Activated CD4-positive, alpha-beta T cell treated with anti-CD3 and anti-CD28 coated beads for 36 hours (primary cell): ENCODE results near the gene VWA5B1. TPM values are rescaled to one million over a fixed set of nuclear protein-coding genes. Genes with fewer than 3 reads are reported as not detected.
A peak's percentile ranks its signal among the peaks of the same experiment; 100 is the strongest.

Experiments used
- ATAC-seq: fragments of 200-7000 bp; cut with Tn5 transposase; one replicate; pipeline ENCODE4 v1.10.0; 2021; ENCODE audit warnings: mild to moderate bottlenecking, moderate library complexity
- CTCF ChIA-PET: fragments of 350-600 bp; sonication (Branson Sonifier 250); formaldehyde crosslinking; loops from one replicate; lab custom pipeline; 2021; ENCODE audit warnings: antibody characterized with exemption; lab: Charles Lee
- POLR2A ChIA-PET: fragments of 350-600 bp; sonication (Branson Sonifier 250); formaldehyde crosslinking; loops from one replicate; lab custom pipeline; 2021; ENCODE audit warnings: antibody characterized with exemption, inconsistent platforms; lab: Charles Lee
- DNase-seq: peaks from one replicate; pipeline ENCODE4 v3.0.0-alpha.2; 2020
- H3K27ac Mint-ChIP-seq: one replicate; pipeline ENCODE4 v1.8.0; 2021; ENCODE audit warnings: mixed read lengths
- H3K27me3 Mint-ChIP-seq: one replicate; pipeline ENCODE4 v1.8.0; 2021; ENCODE audit warnings: mixed read lengths
- H3K36me3 Mint-ChIP-seq: one replicate; pipeline ENCODE4 v1.8.0; 2021; ENCODE audit warnings: low read depth, mixed read lengths
- H3K4me1 Mint-ChIP-seq: one replicate; pipeline ENCODE4 v1.8.0; 2021; ENCODE audit warnings: mixed read lengths
- H3K4me3 Mint-ChIP-seq: one replicate; pipeline ENCODE4 v1.8.0; 2021; ENCODE audit warnings: mild to moderate bottlenecking, moderate library complexity, mixed read lengths
- H3K9me3 Mint-ChIP-seq: one replicate; pipeline ENCODE4 v1.8.0; 2021; ENCODE audit warnings: low read depth, mixed read lengths
- intact Hi-C, 2 experiments: fragments of 100-400 bp; cut with DNase I in 1 of 2; cut with micrococcal nuclease in 1 of 2; formaldehyde crosslinking; loops; one replicate each; pipeline versions ENCODE4 v1.14.2 to v1.15.1; 2022 to 2024; cut with DNase I, micrococcal nuclease
- total RNA-seq, 2 experiments: library from RNA; stranded (reverse); gene quantifications; one replicate each; pipeline ENCODE4 v1.2.3, GENCODE V29; 2021

Gene VWA5B1
- total RNA-seq, 2 experiments from 2014 or later: not detected

DNA sequence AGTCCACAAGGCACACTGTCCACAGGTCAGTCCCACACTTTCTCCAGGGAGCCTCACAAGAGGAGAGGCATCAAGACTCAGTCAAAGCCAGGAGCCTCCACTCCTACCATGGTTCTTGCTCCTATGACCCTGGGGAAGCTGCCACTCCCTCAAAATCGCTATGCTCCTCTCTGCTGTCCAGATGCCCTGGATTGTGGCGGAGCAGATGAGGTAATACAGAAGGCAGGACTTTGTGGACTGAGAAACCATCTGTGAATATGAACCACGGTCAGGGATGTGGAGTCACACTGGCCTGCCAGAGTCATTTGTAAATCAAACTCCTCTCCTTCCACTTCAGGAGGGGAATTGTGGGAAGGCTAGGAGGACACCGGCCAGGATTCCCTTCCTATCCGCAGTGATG is 20.6 kb downstream of the VWA5B1 start:
- Mint-ChIP-seq H3K27ac (no peak overlapping the region), H3K4me3 (no peak overlapping the region), H3K27me3 (peaks cover 5% of the 10 kb centered on the region), H3K9me3 (no peaks in the 10 kb centered on the region), H3K36me3 (no peaks in the 10 kb centered on the region), H3K4me1 (no peaks in the 10 kb centered on the region)
- ATAC-seq: no peak
- ChIA-PET POLR2A (no interaction called here), CTCF (interaction anchor here (0.6 kb wide), 1 partner anchor 10 kb away, joined by 3 read pairs; no protein-coding TSS in a partner anchor)
- no peak for DNase-seq
- intact Hi-C loops: no loop called here

DNA sequence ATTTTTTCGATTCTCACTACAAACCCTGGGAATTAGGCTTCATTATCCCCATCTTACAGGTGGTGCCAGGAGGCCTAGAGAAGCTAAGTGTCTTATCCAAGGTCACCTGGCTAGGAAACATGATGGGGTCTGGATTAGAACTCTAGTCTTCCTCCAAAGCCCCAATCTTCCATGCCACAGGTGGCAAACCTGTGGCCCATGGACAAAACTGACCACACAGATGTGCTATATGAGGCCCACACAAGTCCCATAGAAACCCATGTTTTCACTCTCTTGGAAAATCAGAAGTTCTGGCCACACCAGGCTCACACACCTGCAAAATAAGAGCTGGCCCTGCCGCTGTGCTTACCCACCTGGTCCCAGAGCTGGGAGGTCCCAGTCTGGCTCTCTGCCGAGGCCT is 21.6 kb downstream of the VWA5B1 start:
- ChIA-PET CTCF (no interaction called here), POLR2A (no interaction called here)
- ATAC-seq: no peak
- Mint-ChIP-seq H3K4me3 (no peak overlapping the region), H3K4me1 (no peaks in the 10 kb centered on the region), H3K27me3 (peaks cover 5% of the 10 kb centered on the region), H3K9me3 (no peaks in the 10 kb centered on the region), H3K36me3 (no peaks in the 10 kb centered on the region), H3K27ac (no peak overlapping the region)
- intact Hi-C loops: no loop called here
- DNase-seq: no peak

DNA sequence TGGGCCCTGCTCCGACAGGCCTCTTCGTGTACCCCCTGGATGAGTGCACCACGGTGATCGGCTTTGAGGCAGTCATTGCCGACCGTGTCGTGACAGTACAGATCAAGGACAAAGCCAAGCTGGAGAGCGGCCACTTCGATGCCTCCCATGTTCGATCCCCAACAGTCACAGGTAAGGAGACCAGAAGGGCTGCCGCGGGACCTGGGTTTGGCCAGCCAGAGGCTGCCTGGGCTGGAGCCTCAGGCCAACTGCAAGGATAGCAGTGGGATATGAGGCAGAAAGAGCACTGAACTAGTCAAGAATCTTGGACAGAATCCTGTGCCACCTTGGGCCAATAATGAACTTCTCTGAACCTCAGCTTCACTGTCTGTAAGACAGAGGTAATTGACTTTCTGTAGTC is 22.1 kb downstream of the VWA5B1 start:
- CTCF ChIA-PET: no interaction called here
- intact Hi-C loops: no loop called here
- H3K36me3 Mint-ChIP-seq: no peaks in the 10 kb centered on the region
- peaks cover 5% of the 10 kb centered on the region for H3K27me3 Mint-ChIP-seq
- H3K27ac Mint-ChIP-seq: no peak overlapping the region
- no peaks in the 10 kb centered on the region for H3K4me1 Mint-ChIP-seq
- no peak for ATAC-seq
- DNase-seq: no peak
- POLR2A ChIA-PET: no interaction called here
- H3K4me3 Mint-ChIP-seq: no peak overlapping the region
- H3K9me3 Mint-ChIP-seq: no peaks in the 10 kb centered on the region

DNA sequence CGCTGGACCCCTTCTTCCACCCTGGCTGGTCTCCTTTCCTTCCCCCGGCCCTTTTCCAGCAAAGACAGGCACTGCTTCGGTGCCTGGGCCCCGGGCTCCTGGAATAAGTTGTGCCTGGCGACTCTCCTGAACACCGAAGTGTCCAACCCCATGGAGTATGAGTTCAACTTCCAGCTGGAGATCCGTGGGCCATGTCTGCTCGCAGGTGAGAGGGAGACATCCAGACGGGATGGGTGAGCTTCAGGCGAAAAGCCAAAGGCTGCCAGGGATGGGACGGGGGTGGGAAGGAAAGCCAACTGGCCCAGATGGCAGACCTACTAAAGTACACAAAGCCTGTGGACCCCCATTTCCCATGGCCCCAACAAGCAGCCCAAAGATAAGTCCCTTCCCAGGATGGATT is 26.8 kb downstream of the VWA5B1 start:
- DNase-seq (no peak), ATAC-seq (no peak)
- no peak overlapping the region for H3K27ac Mint-ChIP-seq
- ChIA-PET CTCF (no interaction called here), POLR2A (no interaction called here)
- H3K9me3 Mint-ChIP-seq: no peaks in the 10 kb centered on the region
- no peaks in the 10 kb centered on the region for H3K36me3 Mint-ChIP-seq
- H3K27me3 Mint-ChIP-seq: peaks cover 9% of the 10 kb centered on the region
- H3K4me1 Mint-ChIP-seq: peaks cover 19% of the 10 kb centered on the region
- intact Hi-C loops: no loop called here
- no peak overlapping the region for H3K4me3 Mint-ChIP-seq

DNA sequence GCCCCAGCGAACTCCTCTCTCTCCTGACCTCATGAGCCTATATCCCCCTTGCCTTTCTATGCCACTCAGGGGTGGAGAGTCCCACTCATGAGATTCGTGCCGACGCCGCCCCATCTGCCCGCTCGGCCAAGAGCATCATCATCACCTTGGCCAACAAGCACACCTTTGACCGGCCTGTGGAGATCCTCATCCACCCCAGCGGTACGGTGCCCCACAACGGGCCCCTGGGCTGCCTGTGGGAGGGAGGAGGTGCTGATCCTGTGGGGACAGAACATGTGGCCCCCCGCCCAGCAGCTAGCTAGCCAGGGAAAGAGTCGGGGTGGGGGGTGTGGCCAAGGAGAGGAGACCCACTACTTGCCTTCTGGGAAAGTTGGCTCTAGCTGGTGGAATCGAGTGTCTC is 27.8 kb downstream of the VWA5B1 start:
- peaks cover 8% of the 10 kb centered on the region for H3K27me3 Mint-ChIP-seq
- no peak overlapping the region for H3K27ac Mint-ChIP-seq
- peaks cover 30% of the 10 kb centered on the region for H3K4me1 Mint-ChIP-seq
- H3K9me3 Mint-ChIP-seq: no peaks in the 10 kb centered on the region
- ChIA-PET POLR2A (no interaction called here), CTCF (interaction anchor here (1.2 kb wide), 1 partner anchor 123 kb away, joined by 4 read pairs; no protein-coding TSS in a partner anchor)
- DNase-seq (no peak), ATAC-seq (no peak)
- H3K4me3 Mint-ChIP-seq: no peak overlapping the region
- H3K36me3 Mint-ChIP-seq: no peaks in the 10 kb centered on the region
- intact Hi-C loops: no loop called here

DNA sequence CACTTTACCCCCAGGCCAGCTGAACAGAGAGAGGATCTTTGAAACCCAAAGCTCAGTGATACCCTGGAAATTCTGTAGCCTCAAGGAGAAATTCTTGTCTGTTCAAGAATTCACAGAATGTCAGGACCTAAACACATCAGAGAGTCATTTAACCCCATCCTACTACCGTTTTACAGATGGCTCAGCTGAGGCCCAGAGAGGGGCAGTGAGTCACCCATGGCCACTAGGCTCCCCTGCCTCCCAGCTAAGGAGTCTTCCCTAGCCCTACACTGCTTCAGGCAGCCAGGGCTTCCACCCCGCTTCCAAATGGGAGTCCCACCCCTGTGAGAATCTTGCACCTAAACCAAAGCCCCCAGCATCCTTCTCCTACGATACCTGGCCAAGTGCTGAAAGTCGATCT is 28.3 kb downstream of the VWA5B1 start:
- ChIA-PET POLR2A (no interaction called here), CTCF (interaction anchor here (1.2 kb wide), 1 partner anchor 123 kb away, joined by 4 read pairs; no protein-coding TSS in a partner anchor)
- Mint-ChIP-seq H3K9me3 (no peaks in the 10 kb centered on the region), H3K27me3 (peaks cover 6% of the 10 kb centered on the region), H3K27ac (no peak overlapping the region), H3K36me3 (no peaks in the 10 kb centered on the region), H3K4me3 (no peak overlapping the region), H3K4me1 (peaks cover 31% of the 10 kb centered on the region)
- intact Hi-C loops: no loop called here
- ATAC-seq: no peak
- DNase-seq: no peak

DNA sequence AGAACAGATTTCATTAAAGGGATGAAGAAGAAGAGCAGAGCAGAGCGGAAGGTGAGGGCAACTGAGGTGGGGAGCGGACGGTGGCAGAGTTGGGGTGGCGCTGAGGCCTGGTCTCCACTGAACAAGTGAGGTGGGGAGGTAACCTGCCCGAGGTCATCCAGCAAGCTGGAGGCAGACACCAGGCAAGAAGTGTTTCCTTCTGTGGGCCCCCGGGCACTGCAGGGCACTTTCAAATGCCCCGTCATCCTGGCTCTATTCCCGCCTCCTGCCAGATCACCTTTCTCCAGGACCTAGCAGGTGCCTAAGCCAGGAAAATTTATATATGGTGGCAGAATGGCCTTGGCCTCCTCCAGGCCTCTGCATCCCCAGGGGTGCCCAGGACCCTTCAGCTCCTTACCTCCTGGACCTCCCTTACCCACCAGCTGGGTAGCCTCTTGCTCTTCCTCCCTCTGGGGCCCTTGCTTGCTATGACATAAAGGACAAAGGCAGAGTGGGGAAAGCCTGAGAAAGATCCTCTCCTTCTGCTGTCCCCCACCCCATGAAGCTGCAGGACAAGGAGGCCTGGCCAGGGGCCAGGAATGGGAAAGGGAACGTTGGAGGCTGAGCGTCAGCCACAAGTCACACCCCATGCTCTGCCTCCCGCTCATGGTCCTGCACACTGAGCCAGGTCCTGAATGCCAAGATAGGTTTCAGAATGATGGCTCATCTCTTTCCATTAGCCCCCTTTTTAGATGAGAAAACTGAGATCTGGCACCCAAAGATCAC is 29.0 kb downstream of the VWA5B1 start:
- DNase-seq: no peak
- no peak overlapping the region for H3K27ac Mint-ChIP-seq
- ATAC-seq: no peak
- H3K4me1 Mint-ChIP-seq: peaks cover 31% of the 10 kb centered on the region
- intact Hi-C loops: no loop called here
- CTCF ChIA-PET: interaction anchor here (1.2 to 1.8 kb wide), 2 partner anchors 9 to 124 kb away, joined by 4 to 6 read pairs; no protein-coding TSS in a partner anchor
- H3K4me3 Mint-ChIP-seq: no peak overlapping the region
- no peaks in the 10 kb centered on the region for H3K36me3 Mint-ChIP-seq
- H3K9me3 Mint-ChIP-seq: no peaks in the 10 kb centered on the region
- peaks cover 9% of the 10 kb centered on the region for H3K27me3 Mint-ChIP-seq
- POLR2A ChIA-PET: no interaction called here

DNA sequence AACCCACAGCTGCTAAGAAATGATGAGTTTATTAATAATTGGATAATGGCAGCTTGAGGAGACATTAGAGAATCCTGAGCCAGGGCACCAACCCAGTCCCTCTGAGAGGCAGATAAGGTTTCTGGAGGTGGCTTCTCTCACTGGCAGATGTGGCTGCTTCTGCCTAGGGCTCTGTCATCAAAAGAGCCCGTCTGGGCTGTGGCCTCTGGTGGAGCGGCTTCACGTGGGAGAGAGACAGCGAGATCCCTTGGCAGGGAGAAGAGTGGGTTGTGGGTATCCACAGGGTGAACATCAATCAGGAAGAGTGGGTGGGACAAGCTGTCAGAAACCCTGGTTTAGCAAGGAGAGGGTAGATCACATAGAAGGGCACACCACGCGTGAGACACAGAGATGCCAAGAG is 30.0 kb downstream of the VWA5B1 start:
- no peak overlapping the region for H3K4me3 Mint-ChIP-seq
- no peaks in the 10 kb centered on the region for H3K36me3 Mint-ChIP-seq
- POLR2A ChIA-PET: no interaction called here
- peaks cover 31% of the 10 kb centered on the region for H3K4me1 Mint-ChIP-seq
- CTCF ChIA-PET: interaction anchor here (0.7 to 1.8 kb wide), 3 partner anchors 8 to 40 kb away, joined by 3 to 6 read pairs (median 3); no protein-coding TSS in a partner anchor
- ATAC-seq (no peak), DNase-seq (no peak)
- H3K27ac Mint-ChIP-seq: no peak overlapping the region
- intact Hi-C loops: no loop called here
- H3K27me3 Mint-ChIP-seq: peaks cover 15% of the 10 kb centered on the region
- H3K9me3 Mint-ChIP-seq: no peaks in the 10 kb centered on the region

DNA sequence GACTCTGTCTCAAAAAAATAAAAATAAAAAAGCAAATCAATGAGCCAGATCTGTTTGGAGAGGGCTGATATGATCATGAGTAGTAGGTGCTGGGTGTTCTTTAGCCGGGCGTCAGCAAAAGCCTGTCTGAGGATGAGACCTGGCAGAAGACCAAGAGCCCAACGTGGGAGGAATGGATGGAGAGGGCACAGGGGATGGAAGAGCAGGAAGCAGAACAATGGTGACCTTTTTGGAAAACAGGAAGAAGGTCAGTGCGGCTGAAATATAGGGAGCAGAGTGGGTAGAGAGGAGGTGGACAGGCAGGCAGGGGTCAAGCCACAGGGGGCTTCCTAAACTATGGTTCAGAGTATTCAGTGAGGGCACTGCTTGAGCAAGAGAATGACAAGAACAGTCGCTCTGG is 30.9 kb downstream of the VWA5B1 start:
- Mint-ChIP-seq H3K4me1 (peaks cover 31% of the 10 kb centered on the region), H3K9me3 (no peaks in the 10 kb centered on the region), H3K36me3 (no peaks in the 10 kb centered on the region), H3K27ac (no peak overlapping the region), H3K4me3 (peak overlapping the region; percentile 7), H3K27me3 (peaks cover 16% of the 10 kb centered on the region)
- DNase-seq (no peak), ATAC-seq (no peak)
- POLR2A ChIA-PET: no interaction called here
- intact Hi-C loops: no loop called here
- CTCF ChIA-PET: interaction anchor here (0.7 kb wide), 1 partner anchor 11 kb away, joined by 3 read pairs; no protein-coding TSS in a partner anchor

DNA sequence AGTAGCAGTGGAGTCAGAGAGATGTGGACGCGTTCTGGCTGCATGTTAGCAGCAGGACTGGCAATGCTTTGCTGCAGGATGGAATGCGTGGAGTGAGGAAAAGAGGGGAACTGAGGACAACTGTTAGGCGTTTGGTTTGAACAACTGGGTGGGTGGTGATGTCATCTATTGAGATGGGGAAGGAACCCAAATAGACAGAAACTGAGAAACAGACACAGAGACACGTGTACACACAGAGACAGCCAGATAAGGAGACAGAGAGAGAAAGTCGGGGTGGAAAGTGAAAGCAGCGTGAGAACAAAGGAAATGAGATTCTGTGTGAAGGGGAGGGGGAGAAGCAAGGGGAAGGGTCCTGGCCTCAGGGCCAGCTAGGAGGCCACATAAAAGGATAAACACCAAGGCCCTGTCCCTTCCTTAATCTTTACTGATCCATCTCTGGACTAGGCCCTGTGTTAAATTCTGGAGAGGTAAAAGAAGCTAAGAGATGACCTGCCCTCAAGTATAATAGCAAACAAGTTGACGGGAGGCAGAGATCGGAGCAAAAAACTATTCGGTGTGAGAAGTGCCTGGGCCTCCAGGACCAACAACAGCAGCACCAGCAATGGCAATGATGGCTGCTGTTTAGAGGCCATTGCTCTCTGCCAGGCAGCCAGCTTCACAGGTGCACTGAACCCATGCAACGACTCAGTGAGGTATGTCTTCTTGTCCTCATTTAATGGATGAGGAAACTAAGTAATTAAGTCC is 31.6 kb downstream of the VWA5B1 start:
- H3K36me3 Mint-ChIP-seq: no peaks in the 10 kb centered on the region
- H3K27me3 Mint-ChIP-seq: peaks cover 19% of the 10 kb centered on the region
- ChIA-PET POLR2A (interaction anchor here (0.8 kb wide), 1 partner anchor 1023 kb away, joined by 3 read pairs; no protein-coding TSS in a partner anchor), CTCF (no interaction called here)
- H3K27ac Mint-ChIP-seq: peak overlapping the region; percentile 20
- H3K4me1 Mint-ChIP-seq: peaks cover 31% of the 10 kb centered on the region
- H3K4me3 Mint-ChIP-seq: peak overlapping the region; percentile 7
- ATAC-seq: peak; percentile 82
- peak; percentile 55 for DNase-seq
- intact Hi-C loops: loop anchor here in 1 of 2 experiments (1.0 kb wide), 3 partner anchors 37 to 137 kb away; no protein-coding TSS in a partner anchor
- no peaks in the 10 kb centered on the region for H3K9me3 Mint-ChIP-seq

DNA sequence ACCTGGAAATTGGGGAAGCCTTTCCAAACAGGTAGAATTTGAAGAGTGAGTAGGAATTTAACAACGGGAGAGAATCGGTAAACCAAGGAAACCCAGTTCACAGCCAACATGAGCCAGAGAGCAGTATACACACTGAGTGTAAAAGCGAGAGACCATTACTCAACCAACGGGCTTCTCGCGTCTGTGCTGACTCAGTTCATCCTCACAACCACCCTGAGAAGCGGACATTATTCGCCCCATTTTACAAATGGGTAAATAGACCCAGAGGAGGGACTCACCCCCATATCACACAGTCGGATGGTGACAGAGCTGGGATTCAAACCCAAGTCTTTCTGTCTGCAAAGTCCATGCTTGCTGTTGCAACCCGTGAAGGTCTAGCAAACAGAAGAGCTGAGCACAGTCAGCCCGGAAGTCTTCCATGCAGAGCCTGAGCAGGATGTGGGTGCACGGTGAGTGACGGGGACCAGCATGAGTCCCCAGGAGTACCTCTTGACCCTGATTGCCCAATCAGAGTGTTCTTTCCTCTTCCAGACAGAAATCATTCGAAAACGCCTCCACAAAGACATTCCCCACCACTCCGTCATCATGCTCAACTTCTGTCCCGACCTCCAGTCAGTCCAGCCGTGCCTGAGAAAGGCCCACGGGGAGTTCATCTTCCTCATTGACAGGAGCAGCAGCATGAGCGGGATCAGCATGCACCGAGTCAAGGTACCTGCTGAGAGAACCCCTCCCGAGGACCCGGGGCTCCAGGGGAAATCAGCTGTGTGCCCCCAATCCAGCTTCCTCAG is 32.3 kb downstream of the VWA5B1 start:
- Mint-ChIP-seq H3K4me1 (peaks cover 31% of the 10 kb centered on the region), H3K4me3 (peak overlapping the region; percentile 7), H3K27ac (peak overlapping the region; percentile 20), H3K9me3 (no peaks in the 10 kb centered on the region), H3K36me3 (no peaks in the 10 kb centered on the region), H3K27me3 (peaks cover 23% of the 10 kb centered on the region)
- ChIA-PET POLR2A (interaction anchor here (0.8 kb wide), 1 partner anchor 1022 kb away, joined by 3 read pairs; no protein-coding TSS in a partner anchor), CTCF (interaction anchor here (0.5 to 0.8 kb wide), 4 partner anchors 34 to 778 kb away, joined by 3 read pairs; partner anchors contain the start of gene OTUD3)
- intact Hi-C loops: loop anchor here in 1 of 2 experiments (1.0 kb wide), 3 partner anchors 36 to 138 kb away; no protein-coding TSS in a partner anchor
- DNase-seq (peak; percentile 76), ATAC-seq (peak; percentile 82)
